K562 (cell line): ENCODE measurements around the gene SFPQ. TPM values are rescaled to one million over a fixed set of nuclear protein-coding genes. Genes with fewer than 3 reads are reported as not detected.

Experiments used
- BACH1 ChIP-seq: fragments of 200-800 bp; sonication (Bioruptor generic); IDR thresholded peaks from 2 replicates; pipeline ENCODE4 v1.6.1; 2016; ENCODE audit warnings: missing genetic modification characterization, missing compliant biosample characterization
- BDP1 ChIP-seq: IDR thresholded peaks from 3 replicates; pipeline ENCODE4 v1.6.1; 2011; ENCODE audit not compliant: insufficient read length, insufficient read depth
- CAMTA2 ChIP-seq: fragments of 250-450 bp; sonication (Bioruptor Pico); conservative IDR thresholded peaks from 2 replicates; pipeline ENCODE4 v1.5.1; 2022
- CTCF ChIP-seq, 3 experiments: IDR thresholded peaks in 2 of 3; conservative IDR thresholded peaks in 1 of 3; 2 replicates each; pipeline ENCODE4 v1.5.1; 2011 to 2012; ENCODE audit warnings: low read length in 3 of 3, mild to moderate bottlenecking in 3 of 3, control low read depth in 2 of 3, improper control_type of control experiment in 1 of 3, inconsistent platforms in 1 of 3, low read depth in 1 of 3, mixed read lengths in 1 of 3, moderate library complexity in 1 of 3; ENCODE audit not compliant: insufficient read depth in 2 of 3
- FOXA1 ChIP-seq: fragments of 450-650 bp; IDR thresholded peaks from 2 replicates; pipeline ENCODE4 v1.6.1; 2016; ENCODE audit warnings: mild to moderate bottlenecking, borderline replicate concordance
- HBP1 ChIP-seq: fragments of 450-650 bp; formaldehyde crosslinking; IDR thresholded peaks from 2 replicates; pipeline ENCODE4 v1.4.0; 2022; ENCODE audit warnings: missing genetic modification characterization
- ILF3 ChIP-seq: fragments of 450-650 bp; IDR thresholded peaks from 2 replicates; pipeline ENCODE4 v1.6.1; 2018; ENCODE audit warnings: antibody characterized with exemption, mild to moderate bottlenecking, moderate library complexity, borderline replicate concordance
- NR2C2 ChIP-seq, 2 experiments: fragments of 200-800 bp in 1 of 2; sonication (Bioruptor generic) in 1 of 2; sonication (generic) in 1 of 2; formaldehyde crosslinking in 1 of 2; IDR thresholded peaks; 2 replicates each; pipeline versions ENCODE4 v1.6.1 to v1.8.0; 2016 to 2022; ENCODE audit warnings: mild to moderate bottlenecking in 1 of 2, missing compliant biosample characterization in 1 of 2, missing genetic modification characterization in 1 of 2, missing genetic modification reagents in 1 of 2
- PRDM10 ChIP-seq: fragments of 450-650 bp; IDR thresholded peaks from 2 replicates; pipeline ENCODE4 v1.6.1; 2018; ENCODE audit not compliant: partially characterized antibody
- PTRF ChIP-seq: fragments of 450-650 bp; IDR thresholded peaks from 2 replicates; pipeline ENCODE4 v1.6.1; 2016; ENCODE audit warnings: mild to moderate bottlenecking, missing genetic modification characterization, missing compliant biosample characterization
- SAFB2 ChIP-seq: fragments of 200-400 bp; formaldehyde crosslinking; IDR thresholded peaks from 2 replicates; pipeline ENCODE4 v1.6.1; 2018; ENCODE audit warnings: borderline replicate concordance, low read length, low read depth, moderate library complexity; ENCODE audit not compliant: severe bottlenecking
- TAL1 ChIP-seq: fragments of 450-650 bp; IDR thresholded peaks from 2 replicates; pipeline ENCODE4 v1.6.1; 2016; ENCODE audit warnings: mild to moderate bottlenecking
- THAP7 ChIP-seq: fragments of 250-450 bp; sonication (Bioruptor Pico); IDR thresholded peaks from 2 replicates; pipeline ENCODE4 v1.5.0; 2021
- ZFP1 ChIP-seq: fragments of 450-650 bp; formaldehyde crosslinking; IDR thresholded peaks from 2 replicates; pipeline ENCODE4 v1.4.0; 2020; ENCODE audit warnings: mild to moderate bottlenecking, mixed read lengths
- ZNF232 ChIP-seq: sonication (generic); formaldehyde crosslinking; IDR thresholded peaks from 2 replicates; pipeline ENCODE4 v1.8.0; 2022; ENCODE audit warnings: mild to moderate bottlenecking, missing genetic modification reagents
- ZNF408 ChIP-seq: fragments of 250-450 bp; sonication (Bioruptor Pico); IDR thresholded peaks from 2 replicates; pipeline ENCODE4 v1.4.0; 2020; ENCODE audit warnings: low read depth, mild to moderate bottlenecking, moderate library complexity
- ZNF449 ChIP-seq: fragments of 250-450 bp; sonication (Bioruptor Pico); IDR thresholded peaks from 2 replicates; pipeline ENCODE4 v1.8.0; 2022; ENCODE audit warnings: moderate library complexity, mild to moderate bottlenecking, inconsistent platforms
- polyA plus RNA-seq, 8 experiments: library from polyadenylated mRNA; depleted of rRNA in 4 of 8; stranded (reverse) in 5 of 8; unstranded in 3 of 8; fragments of >200 nt; fragmentation: Nextera tagmentation in 2 of 8; fragmentation: Illumina TruSeq in 1 of 8; extraction: Ambion mirVana in 2 of 8; extraction: Trizol in 1 of 8; gene quantifications; 2 replicates each; pipeline versions ENCODE4 v1.2.1 to v1.2.3, GENCODE V29; 2011 to 2014; ENCODE audit warnings: inconsistent platforms in 1 of 8, missing spikeins in 1 of 8
- total RNA-seq, 7 experiments: library from RNA; depleted of rRNA in 6 of 7; stranded (reverse); fragments of >200 nt in 6 of 7; fragmentation: Illumina TruSeq in 2 of 7; extraction: Trizol in 2 of 7; gene quantifications; 2 replicates each; pipeline versions ENCODE4 v1.2.1 to v1.2.3, GENCODE V29; 2011 to 2021; ENCODE audit warnings: low replicate concordance in 1 of 7

The SFPQ gene
- total and polyA plus RNA-seq, 9 of the 15 experiments (the other 6 are each of a cell fraction or from before 2014, with no cell fraction given) = 69.7 to 562 (median 399) TPM

GRCh38 chr1:35192853-35193664 is at the start of gene SFPQ (continued):
- TF ChIP-seq SAFB2 (no peak), BDP1 (no peak), FOXA1 (no peak), HBP1 (CRISPR knock-in tag) (no peak), PRDM10 (no peak), ILF3 (no peak), THAP7 (CRISPR knock-in tag) (no peak), ZNF449 (CRISPR knock-in tag) (no peak), NR2C2 (CRISPR knock-in tag; IDR thresholded peaks at IDR 0.05) (peak; percentile 80; the same call in 1 of the 2 replicates), NR2C2 (tag; IDR thresholded peaks at IDR 0.05) (no peak), PTRF (tag) (no peak), CTCF (IDR thresholded peaks at IDR 0.05 in 2 of 3, conservative IDR thresholded peaks at IDR 0.05 in 1 of 3; ENCODE audit: insufficient read depth in 2 of 3, low read depth in 1 of 3, low read length in 3 of 3) (0 out of 6 replicates have a peak, but pooled peaks of 1 of the 3 experiments have one; percentile 1), ZNF232 (peak; percentile 35; the same call in 1 of the 2 replicates), CAMTA2 (CRISPR knock-in tag) (peak; percentile 89; the same call in 1 of the 2 replicates), BACH1 (tag) (no peak), ZNF408 (CRISPR knock-in tag) (no peak), TAL1 (no peak), ZFP1 (CRISPR knock-in tag) (no peak)
